HG02588 (cell line): ENCODE data around the gene CAMP.
A peak's percentile ranks its signal among the peaks of the same experiment; 100 is the strongest.
"Not testable (repeated sequence)": the region's sequence is repeated elsewhere in the genome, so short reads cannot be mapped to it uniquely, and the experiment has no call there.

Experiments used
- ATAC-seq: cut with Tn5 transposase; IDR thresholded peaks from one replicate; pipeline ENCODE4 v1.9.1; 2021; ENCODE audit warnings: mild to moderate bottlenecking, moderate library complexity; ENCODE audit not compliant: unreplicated experiment

The CAMP gene, protein sequence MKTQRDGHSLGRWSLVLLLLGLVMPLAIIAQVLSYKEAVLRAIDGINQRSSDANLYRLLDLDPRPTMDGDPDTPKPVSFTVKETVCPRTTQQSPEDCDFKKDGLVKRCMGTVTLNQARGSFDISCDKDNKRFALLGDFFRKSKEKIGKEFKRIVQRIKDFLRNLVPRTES

DNA sequence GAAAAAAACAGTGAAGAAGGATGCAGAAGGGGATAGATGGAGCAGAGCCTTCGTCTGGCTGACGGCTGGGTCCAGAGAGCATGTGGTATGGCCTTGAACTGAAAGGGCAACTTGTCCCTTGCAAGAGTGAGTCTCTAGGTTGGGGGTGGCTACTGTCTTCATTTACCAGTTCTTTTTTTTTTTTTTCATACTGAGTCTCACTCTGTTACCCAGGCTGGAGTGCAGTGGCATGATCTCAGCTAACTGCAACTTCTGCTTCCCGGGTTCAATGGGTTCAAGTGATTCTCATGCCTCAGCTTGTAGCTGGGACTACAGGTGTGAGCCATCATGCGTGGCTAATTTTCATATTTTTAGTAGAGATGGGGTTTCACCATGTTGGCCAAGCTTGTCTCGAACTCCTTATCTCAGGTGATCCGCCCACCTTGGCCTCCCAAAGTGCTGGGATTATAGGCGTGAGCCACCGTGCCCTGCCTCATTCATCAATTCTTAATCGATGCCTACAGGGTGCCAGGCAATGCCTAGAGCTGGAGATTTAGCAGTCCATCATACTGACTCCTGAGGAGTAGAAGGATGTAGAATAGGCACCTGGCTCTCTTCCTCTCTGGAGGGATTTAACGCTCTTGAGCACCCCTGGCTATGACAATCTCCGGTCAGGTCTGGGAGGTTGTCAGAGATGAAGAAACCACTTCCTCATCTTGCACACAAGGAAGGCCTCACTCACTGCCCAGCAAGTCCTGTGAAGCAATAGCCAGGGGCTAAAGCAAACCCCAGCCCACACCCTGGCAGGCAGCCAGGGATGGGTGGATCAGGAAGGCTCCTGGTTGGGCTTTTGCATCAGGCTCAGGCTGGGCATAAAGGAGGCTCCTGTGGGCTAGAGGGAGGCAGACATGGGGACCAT lies at the start of gene CAMP:
Gene CAMP (plus strand): TSS at position 880 of the 898 bp plus-strand sequence. CDS start 17 bp downstream, at position 897.
- peak; percentile 63 for ATAC-seq

DNA sequence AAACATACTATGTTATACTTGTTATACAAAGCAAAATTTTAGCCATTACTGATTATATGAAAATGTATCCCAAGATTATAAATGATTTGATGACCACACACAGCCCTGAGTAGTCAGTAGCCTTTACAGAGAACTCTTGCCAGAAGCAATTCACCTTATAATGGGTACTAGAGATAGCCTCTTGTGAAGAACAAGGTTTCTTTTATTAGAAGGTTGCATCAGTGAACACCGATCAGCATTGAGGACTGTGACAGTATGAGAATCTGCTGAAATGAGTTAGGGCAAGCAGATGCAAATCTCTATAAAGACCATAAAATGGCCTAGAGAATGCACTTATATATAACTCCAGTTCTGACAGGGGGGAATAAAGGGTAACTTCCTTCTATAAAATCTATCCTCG lies 45.2 kb upstream of the CAMP start:
- no peak for ATAC-seq

DNA sequence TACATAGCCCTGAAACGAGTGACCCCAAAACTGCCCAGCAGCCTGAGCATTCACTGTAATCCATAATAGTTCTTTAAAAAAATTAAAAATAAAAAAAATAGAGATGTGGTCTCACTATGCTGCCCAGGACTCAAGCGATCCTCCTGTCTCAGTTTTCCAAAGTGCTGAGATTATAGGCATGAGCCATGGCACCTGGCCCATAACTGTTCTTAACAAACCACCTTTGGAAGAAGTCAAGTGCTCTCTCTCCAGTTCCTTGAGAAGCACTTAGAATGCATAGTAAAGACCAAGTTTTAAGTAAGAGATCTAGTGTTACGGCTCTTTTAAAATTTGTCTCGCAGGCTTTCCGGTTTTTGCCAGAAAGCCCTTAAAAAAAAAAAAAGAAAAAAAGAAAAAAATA lies 43.3 kb upstream of the CAMP start:
- ATAC-seq = no peak

DNA sequence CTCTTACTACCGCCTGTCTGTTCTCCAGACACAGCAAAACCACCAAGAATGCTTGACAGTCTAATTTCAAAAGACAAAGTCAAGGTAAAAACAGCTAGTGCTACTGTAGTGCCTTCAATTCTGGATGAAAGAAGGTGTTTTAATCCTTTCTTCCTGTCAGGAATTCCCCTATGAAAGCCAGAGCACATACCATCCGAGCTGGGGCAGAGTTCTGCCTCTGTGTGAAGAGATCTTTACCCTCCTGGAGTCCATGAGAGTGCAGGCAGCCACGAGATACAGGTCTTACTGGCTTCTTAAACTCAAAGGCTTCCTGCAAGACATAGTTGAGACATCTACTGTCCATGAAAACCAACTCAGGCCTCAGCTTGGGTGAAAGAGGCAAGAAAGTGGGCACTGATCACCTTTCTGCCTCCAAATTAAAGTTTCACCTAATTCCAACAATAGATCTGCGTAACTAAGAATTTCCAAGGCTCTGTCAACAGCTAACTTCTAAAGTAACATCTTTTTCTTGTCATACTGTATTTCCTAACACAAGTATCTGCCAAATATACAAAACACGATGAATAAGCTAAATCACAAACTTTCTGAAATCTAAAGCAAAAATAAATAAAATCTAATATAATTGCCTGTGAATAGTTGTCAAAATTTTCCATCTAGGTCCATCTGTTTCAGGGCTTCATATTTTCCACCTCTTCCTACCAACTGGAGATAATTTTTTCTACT lies 42.6 kb upstream of the CAMP start:
- ATAC-seq = no peak

DNA sequence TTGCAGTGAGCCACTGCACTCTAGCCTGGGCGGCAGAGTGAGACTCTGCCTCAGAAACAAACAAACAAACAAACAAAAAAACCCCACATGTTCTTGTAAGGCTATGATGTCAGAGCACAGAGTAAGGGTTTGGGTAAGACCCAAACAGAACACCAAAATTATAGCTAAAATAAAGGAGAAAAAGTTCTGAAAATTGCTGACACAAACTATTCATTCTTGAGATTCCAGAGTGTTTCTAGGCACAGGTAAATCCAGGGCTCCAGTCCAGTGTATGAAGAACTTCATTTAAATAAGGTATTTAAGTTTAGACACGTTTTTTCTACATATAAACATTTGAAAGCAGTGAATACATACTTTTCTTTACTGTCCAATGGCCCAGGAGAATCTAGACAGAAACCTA lies 39.0 kb upstream of the CAMP start:
- no peak for ATAC-seq

DNA sequence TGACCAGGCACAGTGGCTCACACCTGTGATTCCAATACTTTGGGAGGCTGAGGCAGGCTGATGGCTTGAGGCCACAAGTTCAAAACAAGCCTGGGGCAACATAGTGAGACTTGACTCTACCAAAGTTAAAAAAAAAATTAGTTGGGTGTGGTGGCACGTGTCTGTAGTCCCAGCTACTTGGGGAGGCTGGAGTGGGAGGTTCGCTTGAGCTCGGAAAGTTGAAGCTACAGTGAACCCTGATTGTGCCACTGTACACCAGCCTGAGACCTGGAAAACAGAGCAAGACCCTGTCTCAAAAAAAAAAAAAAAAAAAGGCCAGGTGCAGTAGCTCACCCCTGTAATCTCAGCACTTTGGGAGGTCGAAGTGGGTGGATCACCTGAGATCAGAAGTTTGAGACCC lies 38.2 kb upstream of the CAMP start:
- ATAC-seq = no peak

DNA sequence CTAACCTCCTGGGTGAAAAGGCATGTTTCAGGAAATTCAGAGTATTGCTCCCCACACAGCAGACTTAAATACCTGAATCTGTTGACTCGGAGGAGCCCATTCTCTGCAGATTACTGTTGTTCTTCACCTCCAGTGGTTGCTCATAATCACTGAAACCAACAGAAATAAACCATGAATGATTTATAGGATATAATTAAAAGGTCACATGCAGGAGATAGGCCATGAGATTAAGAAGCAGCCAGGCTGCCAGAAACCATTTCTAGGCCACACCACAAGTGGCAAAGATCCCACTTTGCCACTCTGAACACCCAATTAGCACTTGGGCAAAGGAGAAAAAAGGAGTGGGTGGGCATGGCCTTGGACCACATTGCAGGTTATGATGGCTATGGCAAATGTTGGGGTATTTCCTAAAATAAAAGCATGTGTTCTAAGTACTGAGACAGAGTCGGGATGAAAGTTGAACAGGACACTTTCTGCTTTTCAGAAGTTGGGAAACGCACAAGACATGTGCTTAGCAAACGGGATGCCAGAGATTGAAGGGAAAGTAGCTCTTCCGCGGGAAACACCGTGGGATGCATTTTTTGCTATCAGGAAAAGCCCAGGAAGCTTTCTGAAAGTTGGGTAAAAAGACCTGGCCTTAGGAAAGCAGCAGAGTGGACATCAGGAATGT lies 36.5 kb upstream of the CAMP start:
- no peak for ATAC-seq

DNA sequence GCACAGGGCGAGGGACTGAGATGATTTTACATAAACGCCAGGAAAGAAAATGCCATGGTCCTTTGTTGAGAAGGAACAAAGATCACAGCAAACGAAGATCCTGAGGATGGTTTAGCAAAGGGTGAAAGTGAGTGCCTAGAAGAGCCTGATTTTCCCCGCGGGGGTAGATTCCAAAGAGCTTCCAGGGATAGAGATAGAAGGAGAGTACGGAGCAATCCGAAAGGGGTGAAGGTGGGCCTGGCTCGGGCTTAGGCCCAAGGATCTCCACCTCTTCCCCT lies 36.1 kb upstream of the CAMP start:
- ATAC-seq = no peak

DNA sequence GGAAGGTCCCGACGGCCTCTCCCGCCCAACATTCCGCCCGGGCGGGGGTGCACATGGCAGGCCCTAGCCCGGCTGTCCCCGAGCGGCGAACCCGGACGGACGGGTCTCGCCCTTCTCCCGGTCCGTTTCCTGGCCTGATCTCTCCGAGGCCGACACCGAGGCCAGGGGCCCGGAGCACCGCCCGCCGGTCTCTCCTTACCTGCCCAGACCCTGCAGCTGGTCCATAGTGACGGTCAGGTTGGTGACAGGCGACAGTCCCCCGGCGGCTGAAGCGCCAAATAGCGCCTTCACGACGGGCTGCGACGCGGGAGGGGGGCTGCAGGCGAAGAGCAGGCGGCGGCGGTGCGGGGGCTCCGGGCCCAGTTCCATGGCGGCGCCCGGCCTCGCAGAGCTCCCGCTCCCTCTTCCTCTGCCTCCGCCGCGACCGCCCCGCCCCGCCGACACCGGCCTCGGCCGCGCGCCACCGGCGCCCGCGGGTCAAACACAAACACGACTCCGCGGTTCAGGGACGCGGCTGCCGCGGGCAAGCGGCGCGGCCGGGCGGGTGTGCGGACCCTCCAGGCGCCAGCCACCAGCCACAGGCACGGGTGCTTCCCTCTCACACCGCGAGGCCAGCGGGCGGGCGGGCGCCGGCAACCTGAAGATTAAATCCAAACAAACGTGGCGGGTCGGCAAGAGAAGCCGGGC lies 35.6 kb upstream of the CAMP start:
- peak; percentile 28 for ATAC-seq

DNA sequence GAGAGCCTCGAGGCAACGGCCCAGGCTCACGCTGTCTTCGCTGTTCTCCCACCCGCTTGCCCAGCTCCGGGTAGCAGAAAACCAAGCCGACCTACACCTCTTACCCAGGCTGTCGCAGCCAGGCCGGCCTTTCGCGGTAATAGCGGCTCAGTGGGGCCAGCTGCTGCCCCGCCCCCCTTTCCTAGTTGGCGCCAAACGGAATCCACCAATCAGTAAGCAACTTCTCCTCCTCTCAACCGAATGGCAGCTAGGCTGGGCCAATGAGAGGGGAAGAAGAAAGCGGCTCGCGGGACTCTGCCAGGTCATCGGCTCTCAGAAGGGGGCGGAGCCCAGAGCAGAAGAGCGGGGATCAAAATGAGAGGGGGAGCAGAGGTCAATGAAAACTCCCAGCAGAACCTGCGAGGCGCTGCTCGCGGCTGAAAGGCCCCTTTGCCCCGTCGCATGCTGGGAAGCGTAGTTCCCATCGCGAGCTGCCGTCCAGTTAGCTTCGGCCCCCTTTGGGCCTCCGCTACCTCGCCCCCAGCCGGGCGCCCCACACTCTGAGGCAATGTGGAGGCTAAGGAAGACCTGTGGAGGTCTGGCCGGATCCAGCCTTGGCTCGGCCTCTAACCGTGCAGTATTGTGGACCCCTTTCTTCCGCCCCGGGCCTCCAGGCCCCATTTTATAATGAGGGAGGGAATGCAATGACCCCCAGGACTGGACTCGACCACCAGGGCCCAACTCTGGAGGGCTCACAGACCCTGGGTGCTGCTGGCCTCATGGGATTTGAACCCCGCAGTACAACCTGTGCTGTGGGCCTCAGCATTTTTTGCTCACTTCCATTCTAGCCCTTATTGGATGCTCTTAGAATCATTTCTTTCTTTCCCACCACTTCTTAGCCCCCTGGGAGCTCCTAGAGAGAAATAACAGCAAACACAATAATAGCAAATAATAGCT lies 34.8 kb upstream of the CAMP start, which contains the start of gene CDC25A:
Gene CDC25A (minus strand): TSS at position 152 of the 936 bp plus-strand sequence. CDS start 470 bp downstream, outside the sequence.
- peak; percentile 91 for ATAC-seq

DNA sequence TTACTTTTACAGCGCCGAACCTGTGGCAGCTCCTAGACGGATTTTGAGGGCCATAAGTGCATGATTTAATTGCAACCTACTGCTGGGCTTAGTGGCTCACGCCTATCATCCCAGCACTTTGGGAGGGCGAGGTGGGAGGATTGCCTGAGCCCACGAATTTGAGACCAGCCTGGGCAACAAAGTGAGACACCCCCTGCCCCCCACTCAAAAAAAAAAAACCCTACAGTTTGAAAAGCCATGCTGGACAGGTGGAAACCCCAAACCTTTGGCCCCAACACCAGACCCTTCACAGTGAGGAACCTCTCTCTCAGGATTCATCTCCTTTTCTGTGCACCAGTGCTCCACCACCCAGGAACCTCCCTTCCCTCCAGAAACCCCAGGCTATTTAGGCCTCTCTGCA lies 34.0 kb upstream of the CAMP start:
- ATAC-seq = no peak

DNA sequence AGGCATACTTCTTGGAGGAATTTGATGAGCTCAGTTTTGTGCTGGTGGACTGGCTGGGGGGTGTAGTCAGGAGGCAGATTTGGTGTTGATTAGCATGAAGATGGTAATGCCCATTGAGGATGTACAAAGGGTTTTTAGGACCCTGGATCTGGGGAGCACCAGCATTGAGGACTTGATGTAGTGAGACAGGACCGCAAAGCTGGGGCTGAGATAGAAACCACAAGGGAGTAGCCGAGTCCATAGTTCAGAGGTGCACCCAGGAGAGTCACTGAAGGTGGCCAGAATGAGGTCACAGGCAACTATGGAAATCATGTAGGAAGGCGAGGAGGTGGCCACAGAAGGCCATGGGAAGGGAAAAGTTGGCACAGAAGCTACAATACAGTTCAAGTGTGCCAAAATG lies 32.4 kb upstream of the CAMP start:
- ATAC-seq = no peak

DNA sequence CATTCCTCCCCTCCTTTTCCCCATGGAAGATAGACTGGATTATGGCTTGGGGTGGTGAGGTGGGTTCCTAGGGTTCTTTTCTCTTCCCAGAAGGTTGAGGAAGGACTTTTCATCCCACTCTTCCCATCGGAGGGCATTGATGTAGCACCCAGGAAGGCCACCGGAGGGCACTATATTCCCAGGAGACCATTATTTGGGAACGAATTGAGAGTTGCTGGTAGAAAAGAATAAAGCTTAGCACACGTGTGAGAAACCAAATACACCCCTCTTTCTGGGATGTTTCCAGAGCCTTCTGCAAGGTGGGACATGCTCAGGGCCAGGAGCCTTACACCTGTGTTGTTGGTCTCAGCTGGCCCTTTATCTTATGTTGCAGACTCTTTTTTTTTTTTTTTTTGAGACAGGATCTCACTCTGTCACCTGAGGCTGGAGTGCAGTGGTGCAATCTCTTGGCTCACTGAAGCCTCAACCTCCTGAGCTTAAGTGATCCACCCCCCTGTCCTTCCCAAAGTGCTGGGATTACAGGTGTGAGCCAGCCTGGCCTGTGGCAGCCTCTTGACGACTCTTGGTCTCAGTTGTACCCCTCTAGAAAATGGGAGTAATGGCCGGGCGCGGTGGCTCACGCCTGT lies 28.7 kb upstream of the CAMP start:
- ATAC-seq = no peak

DNA sequence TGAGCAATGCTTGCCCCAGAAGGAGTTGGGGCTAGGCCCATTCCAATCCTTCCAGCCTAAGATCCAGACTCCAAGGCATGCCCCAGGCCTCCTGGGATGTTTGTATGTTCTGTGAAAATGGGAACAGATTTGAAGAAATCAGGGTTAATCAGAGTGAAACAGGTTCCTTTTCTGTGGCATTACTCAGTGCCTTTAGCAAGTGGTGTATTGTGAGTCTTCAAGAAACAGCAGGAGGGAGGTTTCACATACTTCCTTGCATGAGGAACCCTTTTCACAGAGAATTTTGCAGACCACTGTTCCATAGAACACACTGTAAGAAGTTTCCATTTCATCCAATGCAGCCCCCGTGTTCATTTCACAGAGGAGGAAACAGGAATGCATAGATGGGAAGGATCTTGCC lies 26.7 kb upstream of the CAMP start:
- no peak for ATAC-seq

DNA sequence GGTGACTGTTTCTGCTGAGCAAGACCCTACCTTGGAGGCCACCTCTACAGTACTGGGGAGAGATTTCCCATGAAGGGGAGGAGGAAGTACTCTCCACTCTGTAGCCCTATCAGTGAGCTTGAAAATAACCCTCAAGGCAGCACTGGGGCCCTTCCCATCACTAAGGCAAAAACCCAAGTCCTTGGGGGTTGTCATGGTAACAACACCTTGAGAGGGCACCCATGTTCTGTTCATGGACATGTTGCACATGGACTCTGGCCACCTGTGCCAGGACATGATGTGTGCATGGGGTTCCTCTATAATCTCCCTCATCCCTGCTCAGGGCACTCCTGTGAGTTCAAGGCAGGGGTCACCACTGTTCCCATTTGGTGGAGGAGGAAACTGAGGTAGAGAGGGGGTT lies 24.2 kb upstream of the CAMP start:
- ATAC-seq = no peak

DNA sequence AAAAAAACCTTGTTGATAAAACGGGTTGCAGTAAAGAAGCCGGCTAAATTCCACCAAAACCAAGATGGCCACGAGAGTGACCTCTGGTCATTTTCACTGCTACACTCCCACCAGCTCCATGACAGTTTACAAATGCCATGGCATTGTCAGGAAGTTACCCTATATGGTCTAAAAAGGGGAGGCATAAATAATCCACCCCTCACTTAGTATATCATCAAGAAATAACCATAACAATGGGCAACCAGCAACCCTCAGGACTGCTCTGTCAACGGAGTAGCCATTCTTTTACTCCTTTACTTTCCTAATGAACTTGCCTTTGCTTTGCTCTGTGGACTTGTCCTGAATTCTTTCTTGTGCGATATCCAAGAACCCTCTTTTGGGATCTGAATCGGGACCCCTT lies 20.7 kb upstream of the CAMP start:
- ATAC-seq = no peak

DNA sequence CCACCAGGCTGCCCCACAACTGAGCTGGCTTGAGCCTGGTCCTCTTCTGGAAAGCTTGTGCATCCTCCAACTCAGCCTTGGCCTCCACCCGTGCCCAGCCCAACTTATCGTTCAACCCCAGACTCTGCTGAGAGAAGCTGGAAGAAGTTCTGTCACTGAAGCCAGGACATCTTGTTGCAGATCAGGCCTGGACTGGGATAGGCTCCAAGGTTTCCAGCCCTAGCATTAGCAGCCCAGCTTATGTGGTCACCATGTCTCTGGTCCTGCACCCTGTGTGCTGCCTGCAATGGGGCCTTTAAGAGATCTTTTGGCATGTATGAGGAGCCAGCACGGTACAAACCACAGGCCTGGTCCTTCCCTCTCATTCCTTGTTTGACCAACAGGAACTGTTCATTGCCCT lies 15.2 kb upstream of the CAMP start:
- ATAC-seq = no peak

DNA sequence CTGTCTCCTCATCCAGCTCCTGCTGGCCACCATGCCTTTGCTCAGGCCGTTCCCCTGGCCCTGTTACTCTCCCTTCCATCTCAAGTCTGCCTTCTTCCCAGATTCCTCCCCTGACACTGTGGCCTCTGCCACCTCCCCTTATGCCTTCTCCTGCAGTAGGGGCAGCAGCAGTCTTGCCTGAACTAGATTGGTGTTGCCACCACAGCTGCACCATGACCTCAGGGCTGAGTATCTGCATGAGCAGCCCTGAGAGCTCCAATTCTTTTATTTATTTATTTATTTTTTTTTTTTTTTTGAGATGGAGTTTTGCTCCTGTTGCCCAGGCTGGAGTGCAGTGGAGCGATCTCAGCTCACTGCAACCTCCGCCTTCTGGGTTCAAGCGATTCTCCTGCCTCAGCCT lies 13.8 kb upstream of the CAMP start:
- ATAC-seq = no peak

DNA sequence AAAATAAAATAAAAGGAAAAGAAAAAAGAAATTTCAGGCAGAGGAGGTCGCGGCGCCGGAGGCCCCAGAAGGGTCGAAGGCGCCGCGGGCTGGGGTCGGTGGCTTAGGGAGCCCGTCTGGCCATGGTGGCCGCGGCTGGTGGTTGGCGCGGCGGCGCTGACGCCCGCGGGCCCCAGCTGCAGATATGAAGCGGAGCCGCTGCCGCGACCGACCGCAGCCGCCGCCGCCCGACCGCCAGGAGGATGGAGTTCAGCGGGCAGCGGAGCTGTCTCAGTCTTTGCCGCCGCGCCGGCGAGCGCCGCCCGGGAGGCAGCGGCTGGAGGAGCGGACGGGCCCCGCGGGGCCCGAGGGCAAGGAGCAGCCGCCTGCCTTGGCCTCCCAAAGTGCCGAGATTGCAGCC lies 12.8 kb upstream of the CAMP start:
- ATAC-seq = not testable (repeated sequence)
